ENCODE results near the gene GRIK2. TPM values are rescaled to one million over a fixed set of nuclear protein-coding genes. Genes with fewer than 3 reads are reported as not detected.

GRIK2 gene
- total RNA-seq, 4 donors from 2014 or later, result 1.6 to 8.9 (median 8.6) TPM; not detected in 1

- H3K9me3 ChIP-seq, result no peaks in the 10 kb centered on the region
- TF ChIP-seq, protein P1, sequence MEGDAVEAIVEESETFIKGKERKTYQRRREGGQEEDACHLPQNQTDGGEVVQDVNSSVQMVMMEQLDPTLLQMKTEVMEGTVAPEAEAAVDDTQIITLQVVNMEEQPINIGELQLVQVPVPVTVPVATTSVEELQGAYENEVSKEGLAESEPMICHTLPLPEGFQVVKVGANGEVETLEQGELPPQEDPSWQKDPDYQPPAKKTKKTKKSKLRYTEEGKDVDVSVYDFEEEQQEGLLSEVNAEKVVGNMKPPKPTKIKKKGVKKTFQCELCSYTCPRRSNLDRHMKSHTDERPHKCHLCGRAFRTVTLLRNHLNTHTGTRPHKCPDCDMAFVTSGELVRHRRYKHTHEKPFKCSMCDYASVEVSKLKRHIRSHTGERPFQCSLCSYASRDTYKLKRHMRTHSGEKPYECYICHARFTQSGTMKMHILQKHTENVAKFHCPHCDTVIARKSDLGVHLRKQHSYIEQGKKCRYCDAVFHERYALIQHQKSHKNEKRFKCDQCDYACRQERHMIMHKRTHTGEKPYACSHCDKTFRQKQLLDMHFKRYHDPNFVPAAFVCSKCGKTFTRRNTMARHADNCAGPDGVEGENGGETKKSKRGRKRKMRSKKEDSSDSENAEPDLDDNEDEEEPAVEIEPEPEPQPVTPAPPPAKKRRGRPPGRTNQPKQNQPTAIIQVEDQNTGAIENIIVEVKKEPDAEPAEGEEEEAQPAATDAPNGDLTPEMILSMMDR (IDR thresholded peaks at IDR 0.05), result no peak
- TF ChIP-seq POLR2A (IDR thresholded peaks at IDR 0.05), result no peak
- DNase-seq, result no peak
- no peaks in the 10 kb centered on the region for H3K36me3 ChIP-seq
- no peak overlapping the region for H3K4me3 ChIP-seq
- H3K27me3 ChIP-seq, result no peaks in the 10 kb centered on the region
- H3K27ac ChIP-seq, result no peak overlapping the region
- no peaks in the 10 kb centered on the region for H3K4me1 ChIP-seq
Measured at GRCh38 chr6:101770116-101770515, 376.6 kb downstream of the GRIK2 start.

DNA sequence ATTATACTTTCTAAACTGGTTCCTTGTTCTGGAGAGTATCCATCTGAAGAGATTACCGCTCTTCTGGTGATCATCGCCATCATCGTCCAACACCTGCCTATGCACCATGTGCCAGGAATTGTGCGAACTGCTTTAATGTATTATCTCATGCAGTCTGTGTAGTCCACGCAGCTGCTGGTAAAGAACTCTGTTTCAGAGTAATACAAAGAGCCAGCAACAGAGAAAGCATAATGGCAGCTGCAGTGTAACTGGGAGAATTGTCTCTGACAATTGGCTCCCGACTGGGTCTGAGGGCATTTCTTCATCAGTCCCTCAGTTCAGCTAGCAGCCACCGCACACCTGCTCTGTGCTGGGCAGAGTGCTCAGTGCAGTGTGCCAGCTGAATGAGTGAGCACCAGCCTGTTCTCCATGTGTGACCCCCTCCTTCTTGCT is 383.4 kb downstream of the GRIK2 start:
- TF ChIP-seq, protein P1 (IDR thresholded peaks at IDR 0.05), result no peak
- no peak for TF ChIP-seq POLR2A (IDR thresholded peaks at IDR 0.05)
- H3K27ac ChIP-seq, result no peak overlapping the region
- H3K27me3 ChIP-seq, result no peaks in the 10 kb centered on the region
- no peak for DNase-seq
- no peak overlapping the region for H3K4me3 ChIP-seq
- H3K4me1 ChIP-seq, result no peaks in the 10 kb centered on the region
- no peaks in the 10 kb centered on the region for H3K36me3 ChIP-seq
- H3K9me3 ChIP-seq, result no peaks in the 10 kb centered on the region

DNA sequence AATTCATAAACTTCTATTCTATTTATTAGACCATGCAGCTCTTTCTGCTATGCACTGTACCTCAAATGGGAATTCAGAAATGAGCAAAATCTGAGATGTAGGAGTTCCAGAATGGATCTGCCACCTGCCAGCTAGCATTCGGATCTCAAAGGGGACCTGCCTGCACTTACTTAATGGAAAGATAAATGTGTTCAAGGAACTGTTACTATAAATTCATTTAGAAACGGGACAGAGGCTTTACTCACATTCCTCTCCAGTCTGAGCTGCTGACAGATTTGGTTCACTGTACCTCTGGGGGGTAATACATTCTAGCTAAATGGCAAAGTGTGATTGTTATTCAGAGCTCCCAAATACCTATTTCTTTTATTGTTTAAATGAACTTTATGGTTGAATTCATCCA is 384.1 kb downstream of the GRIK2 start:
- Histone ChIP-seq H3K27me3 (no peaks in the 10 kb centered on the region), H3K36me3 (no peaks in the 10 kb centered on the region), H3K4me1 (no peaks in the 10 kb centered on the region), H3K9me3 (no peaks in the 10 kb centered on the region), H3K4me3 (no peak overlapping the region), H3K27ac (no peak overlapping the region)
- TF ChIP-seq, protein P1 (IDR thresholded peaks at IDR 0.05), result no peak
- no peak for TF ChIP-seq POLR2A (IDR thresholded peaks at IDR 0.05)
- DNase-seq, result no peak

GRCh38 chr6:101779051-101779844 is 385.7 kb downstream of the GRIK2 start:
- H3K27me3 ChIP-seq, result no peaks in the 10 kb centered on the region
- TF ChIP-seq, protein P1 (IDR thresholded peaks at IDR 0.05), result no peak
- no peak for TF ChIP-seq POLR2A (IDR thresholded peaks at IDR 0.05)
- DNase-seq, result no peak
- H3K27ac ChIP-seq, result no peak overlapping the region
- H3K36me3 ChIP-seq, result no peaks in the 10 kb centered on the region
- no peaks in the 10 kb centered on the region for H3K9me3 ChIP-seq
- no peaks in the 10 kb centered on the region for H3K4me1 ChIP-seq
- no peak overlapping the region for H3K4me3 ChIP-seq

DNA sequence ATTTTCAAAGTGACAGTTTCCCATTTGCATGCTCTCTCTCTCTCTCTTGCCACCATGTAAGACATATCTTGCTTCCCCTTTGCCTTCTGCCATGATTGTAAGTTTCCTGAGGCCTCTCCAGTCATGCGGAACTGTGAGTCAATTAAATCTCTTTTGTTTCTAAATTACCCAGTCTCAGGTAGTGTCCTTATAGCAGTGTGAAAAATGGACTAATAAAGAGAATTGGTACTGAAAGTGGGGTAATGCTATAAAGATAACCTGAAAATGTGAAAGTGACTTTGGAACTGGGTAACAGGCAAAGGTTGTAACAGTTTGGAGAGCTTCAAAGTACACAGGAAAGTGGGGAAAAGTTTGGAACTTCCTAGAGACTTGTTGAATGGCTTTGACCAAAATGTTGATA is 389.8 kb downstream of the GRIK2 start:
- TF ChIP-seq, protein P1 (IDR thresholded peaks at IDR 0.05), result no peak
- TF ChIP-seq POLR2A (IDR thresholded peaks at IDR 0.05), result no peak
- H3K4me1 ChIP-seq, result no peaks in the 10 kb centered on the region
- H3K36me3 ChIP-seq, result no peaks in the 10 kb centered on the region
- no peak overlapping the region for H3K4me3 ChIP-seq
- peaks cover 0 to 2% (median 0%) of the 10 kb centered on the region in 4 donors for H3K9me3 ChIP-seq
- no peaks in the 10 kb centered on the region for H3K27me3 ChIP-seq
- no peak for DNase-seq
- no peak overlapping the region for H3K27ac ChIP-seq

Measured in Peyer's patch (tissue), 4 donors.